Caco-2 (cell line): ENCODE data around the gene UNC5A. TPM values are rescaled to one million over a fixed set of nuclear protein-coding genes. Genes with fewer than 3 reads are reported as not detected.

ENCODE experiments used
- BruUV-seq: library from RNA; stranded (reverse); fragments of 400-500 nt; replicated peaks from 2 replicates; lab custom pipeline; 2021; lab: Mats Ljungman, UMichigan
- CTCF ChIA-PET: fragments of 300-600 bp; sonication (Branson Sonifier 250); formaldehyde crosslinking; loops from one replicate; lab custom pipeline; 2022; ENCODE audit warnings: antibody characterized with exemption; lab: Charles Lee
- POLR2A ChIA-PET: fragments of 300-600 bp; sonication (Branson Sonifier 250); formaldehyde crosslinking; loops from one replicate; lab custom pipeline; 2022; ENCODE audit warnings: antibody characterized with exemption; lab: Charles Lee
- DNase-seq, 2 experiments: peaks; one replicate each; pipeline versions ENCODE4 v3.0.0 to v3.0.0-alpha.2; 2020 to 2022
- H3K27me3 ChIP-seq: replicated peaks from 2 replicates; pipeline ENCODE4 v1.6.0; 2011; ENCODE audit warnings: low read length; ENCODE audit not compliant: control insufficient read depth, insufficient read depth
- H3K36me3 ChIP-seq: 2 replicates; pipeline ENCODE4 v1.5.1; 2011; ENCODE audit warnings: low read length; ENCODE audit not compliant: control insufficient read depth, insufficient read depth
- H3K4me1 ChIP-seq: fragments of 250-450 bp; sonication (Bioruptor Pico); 2 replicates; pipeline ENCODE4 v1.5.1; 2020; ENCODE audit warnings: mild to moderate bottlenecking
- H3K4me3 ChIP-seq: 2 replicates; pipeline ENCODE4 v1.5.1; 2011; ENCODE audit warnings: low read depth, mild to moderate bottlenecking, control low read depth, low read length
- H3K9me3 ChIP-seq: fragments of 250-450 bp; sonication (Bioruptor Pico); 2 replicates; pipeline ENCODE4 v1.5.1; 2020; ENCODE audit warnings: mild to moderate bottlenecking, moderate library complexity
- H3K27ac Mint-ChIP-seq: one replicate; pipeline ENCODE4 v1.8.0; 2022; ENCODE audit warnings: mixed read lengths; ENCODE audit not compliant: unreplicated experiment
- H3K27me3 Mint-ChIP-seq: one replicate; pipeline ENCODE4 v1.8.0; 2022; ENCODE audit warnings: mixed read lengths; ENCODE audit not compliant: insufficient read depth, unreplicated experiment
- H3K36me3 Mint-ChIP-seq: one replicate; pipeline ENCODE4 v1.8.0; 2022; ENCODE audit warnings: mild to moderate bottlenecking, mixed read lengths; ENCODE audit not compliant: insufficient read depth, unreplicated experiment
- H3K4me1 Mint-ChIP-seq: one replicate; pipeline ENCODE4 v1.8.0; 2022; ENCODE audit warnings: low read depth, mixed read lengths; ENCODE audit not compliant: unreplicated experiment
- H3K4me3 Mint-ChIP-seq: one replicate; pipeline ENCODE4 v1.8.0; 2022; ENCODE audit warnings: mild to moderate bottlenecking, moderate library complexity, mixed read lengths; ENCODE audit not compliant: unreplicated experiment
- H3K9me3 Mint-ChIP-seq: one replicate; pipeline ENCODE4 v1.8.0; 2022; ENCODE audit warnings: mixed read lengths; ENCODE audit not compliant: unreplicated experiment
- intact Hi-C: fragments of 100-400 bp; cut with micrococcal nuclease; formaldehyde crosslinking; loops from one replicate; pipeline ENCODE4 v1.10.0; 2022; ENCODE audit not compliant: unreplicated experiment
- total RNA-seq: library from RNA; stranded (reverse); gene quantifications from 2 replicates; pipeline ENCODE4 v1.2.3, GENCODE V29; 2022
- TF ChIP-seq, protein P1 (sequence below), 2 experiments: fragments of 200-600 bp in 1 of 2; IDR thresholded peaks; 1 replicate in 1 of 2; 2 replicates in 1 of 2; pipeline versions ENCODE4 v1.5.1 to v1.8.0; 2011 to 2022; ENCODE audit warnings: antibody characterized with exemption in 1 of 2, control low read depth in 1 of 2, inconsistent platforms in 1 of 2, low read depth in 1 of 2, low read length in 1 of 2, mild to moderate bottlenecking in 1 of 2, moderate library complexity in 1 of 2; ENCODE audit not compliant: insufficient read depth in 1 of 2, severe bottlenecking in 1 of 2, unreplicated experiment in 1 of 2

UNC5A gene
- total RNA-seq, 1 experiment from 2014 or later: not detected

GRCh38 chr5:176844706-176845391, 34.5 kb downstream of the UNC5A start:
- no peaks in the 10 kb centered on the region for H3K9me3 Mint-ChIP-seq
- intact Hi-C loops: no loop called here
- no peak for DNase-seq
- H3K36me3 Mint-ChIP-seq: peaks cover 8% of the 10 kb centered on the region
- BruUV-seq: no TSS peak
- H3K4me1 ChIP-seq: no peaks in the 10 kb centered on the region
- TF ChIP-seq, protein P1, sequence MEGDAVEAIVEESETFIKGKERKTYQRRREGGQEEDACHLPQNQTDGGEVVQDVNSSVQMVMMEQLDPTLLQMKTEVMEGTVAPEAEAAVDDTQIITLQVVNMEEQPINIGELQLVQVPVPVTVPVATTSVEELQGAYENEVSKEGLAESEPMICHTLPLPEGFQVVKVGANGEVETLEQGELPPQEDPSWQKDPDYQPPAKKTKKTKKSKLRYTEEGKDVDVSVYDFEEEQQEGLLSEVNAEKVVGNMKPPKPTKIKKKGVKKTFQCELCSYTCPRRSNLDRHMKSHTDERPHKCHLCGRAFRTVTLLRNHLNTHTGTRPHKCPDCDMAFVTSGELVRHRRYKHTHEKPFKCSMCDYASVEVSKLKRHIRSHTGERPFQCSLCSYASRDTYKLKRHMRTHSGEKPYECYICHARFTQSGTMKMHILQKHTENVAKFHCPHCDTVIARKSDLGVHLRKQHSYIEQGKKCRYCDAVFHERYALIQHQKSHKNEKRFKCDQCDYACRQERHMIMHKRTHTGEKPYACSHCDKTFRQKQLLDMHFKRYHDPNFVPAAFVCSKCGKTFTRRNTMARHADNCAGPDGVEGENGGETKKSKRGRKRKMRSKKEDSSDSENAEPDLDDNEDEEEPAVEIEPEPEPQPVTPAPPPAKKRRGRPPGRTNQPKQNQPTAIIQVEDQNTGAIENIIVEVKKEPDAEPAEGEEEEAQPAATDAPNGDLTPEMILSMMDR (IDR thresholded peaks at IDR 0.05; ENCODE audit: insufficient read depth in 1 of 2, low read depth in 1 of 2, low read length in 1 of 2, severe bottlenecking in 1 of 2, unreplicated experiment in 1 of 2): no peak
- POLR2A ChIA-PET: interaction anchor here (0.6 kb wide), 1 partner anchor 137 kb away, joined by 3 read pairs; no protein-coding TSS in a partner anchor
- H3K9me3 ChIP-seq: no peaks in the 10 kb centered on the region
- CTCF ChIA-PET: interaction anchor here (0.6 kb wide), 1 partner anchor 151 kb away, joined by 6 read pairs; no protein-coding TSS in a partner anchor
- no peaks in the 10 kb centered on the region for H3K4me1 Mint-ChIP-seq
- no peaks in the 10 kb centered on the region for H3K36me3 ChIP-seq
- no peak overlapping the region for H3K27ac Mint-ChIP-seq
- no peak overlapping the region for H3K4me3 Mint-ChIP-seq
- no peak overlapping the region for H3K4me3 ChIP-seq
- no peaks in the 10 kb centered on the region for H3K27me3 ChIP-seq
- H3K27me3 Mint-ChIP-seq: peaks cover 9% of the 10 kb centered on the region

GRCh38 chr5:176845392-176845713, 35.0 kb downstream of the UNC5A start:
- TF ChIP-seq, protein P1 (IDR thresholded peaks at IDR 0.05; ENCODE audit: insufficient read depth in 1 of 2, low read depth in 1 of 2, low read length in 1 of 2, severe bottlenecking in 1 of 2, unreplicated experiment in 1 of 2): no peak
- ChIA-PET POLR2A (no interaction called here), CTCF (no interaction called here)
- Histone ChIP-seq H3K36me3 (no peaks in the 10 kb centered on the region), H3K4me3 (no peak overlapping the region), H3K4me1 (no peaks in the 10 kb centered on the region), H3K27me3 (no peaks in the 10 kb centered on the region), H3K9me3 (no peaks in the 10 kb centered on the region)
- no peak for DNase-seq
- H3K4me3 Mint-ChIP-seq: no peak overlapping the region
- H3K4me1 Mint-ChIP-seq: no peaks in the 10 kb centered on the region
- intact Hi-C loops: no loop called here
- no peak overlapping the region for H3K27ac Mint-ChIP-seq
- no TSS peak for BruUV-seq
- peaks cover 12% of the 10 kb centered on the region for H3K27me3 Mint-ChIP-seq
- no peaks in the 10 kb centered on the region for H3K9me3 Mint-ChIP-seq
- peaks cover 8% of the 10 kb centered on the region for H3K36me3 Mint-ChIP-seq

- Histone ChIP-seq H3K27me3 (no peaks in the 10 kb centered on the region), H3K36me3 (no peaks in the 10 kb centered on the region), H3K4me3 (no peak overlapping the region), H3K9me3 (no peaks in the 10 kb centered on the region), H3K4me1 (no peaks in the 10 kb centered on the region)
- CTCF ChIA-PET: no interaction called here
- intact Hi-C loops: no loop called here
- POLR2A ChIA-PET: no interaction called here
- Mint-ChIP-seq H3K4me3 (no peak overlapping the region), H3K27ac (no peak overlapping the region), H3K27me3 (peaks cover 12% of the 10 kb centered on the region), H3K4me1 (no peaks in the 10 kb centered on the region), H3K9me3 (no peaks in the 10 kb centered on the region), H3K36me3 (peaks cover 8% of the 10 kb centered on the region)
- DNase-seq: no peak
- no TSS peak for BruUV-seq
- TF ChIP-seq, protein P1 (IDR thresholded peaks at IDR 0.05; ENCODE audit: insufficient read depth in 1 of 2, low read depth in 1 of 2, low read length in 1 of 2, severe bottlenecking in 1 of 2, unreplicated experiment in 1 of 2): no peak
Observed at GRCh38 chr5:176846335-176847140, 36.2 kb downstream of the UNC5A start.
